ENCODE data around the gene TSEN2. TPM values are rescaled to one million over a fixed set of nuclear protein-coding genes. Genes with fewer than 3 reads are reported as not detected.
"Not testable (repeated sequence)": the region's sequence is repeated elsewhere in the genome, so short reads cannot be mapped to it uniquely, and the experiment has no call there.

The TSEN2 gene
- total and polyA plus RNA-seq, 12 donors, result 11.1 to 27.6 (median 20.5) TPM

DNA sequence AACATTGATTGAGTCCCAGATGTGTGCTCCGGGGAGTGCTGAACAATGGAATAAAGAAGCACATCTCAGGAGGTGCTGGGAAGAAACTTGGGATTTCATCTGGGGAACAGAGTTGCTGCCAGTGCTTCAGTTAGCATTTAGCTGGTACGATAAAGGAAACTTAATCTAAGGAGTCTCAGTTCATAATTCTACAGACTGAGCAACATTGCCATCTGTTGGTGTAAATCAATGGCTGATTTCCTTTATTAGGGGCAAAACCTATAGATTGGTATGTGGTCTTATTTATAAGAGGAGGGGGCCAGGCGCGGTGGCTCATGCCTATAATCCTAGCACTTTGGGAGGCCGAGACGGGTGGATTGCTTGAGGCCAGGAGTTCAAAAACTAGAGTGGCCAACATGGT, 52.1 kb downstream of the TSEN2 start:
- Histone ChIP-seq H3K36me3 (replicated peaks in 1 of 2) (peaks cover 0 to 18% of the 10 kb centered on the region in 2 donors), H3K27me3 (no peaks in the 10 kb centered on the region), H3K4me3 (no peak overlapping the region), H3K27ac (no peak overlapping the region), H3K4me1 (replicated peaks in 1 of 2) (no peaks in the 10 kb centered on the region), H3K9me3 (replicated peaks in 1 of 3) (no peaks in the 10 kb centered on the region)
- TF ChIP-seq, protein P1, sequence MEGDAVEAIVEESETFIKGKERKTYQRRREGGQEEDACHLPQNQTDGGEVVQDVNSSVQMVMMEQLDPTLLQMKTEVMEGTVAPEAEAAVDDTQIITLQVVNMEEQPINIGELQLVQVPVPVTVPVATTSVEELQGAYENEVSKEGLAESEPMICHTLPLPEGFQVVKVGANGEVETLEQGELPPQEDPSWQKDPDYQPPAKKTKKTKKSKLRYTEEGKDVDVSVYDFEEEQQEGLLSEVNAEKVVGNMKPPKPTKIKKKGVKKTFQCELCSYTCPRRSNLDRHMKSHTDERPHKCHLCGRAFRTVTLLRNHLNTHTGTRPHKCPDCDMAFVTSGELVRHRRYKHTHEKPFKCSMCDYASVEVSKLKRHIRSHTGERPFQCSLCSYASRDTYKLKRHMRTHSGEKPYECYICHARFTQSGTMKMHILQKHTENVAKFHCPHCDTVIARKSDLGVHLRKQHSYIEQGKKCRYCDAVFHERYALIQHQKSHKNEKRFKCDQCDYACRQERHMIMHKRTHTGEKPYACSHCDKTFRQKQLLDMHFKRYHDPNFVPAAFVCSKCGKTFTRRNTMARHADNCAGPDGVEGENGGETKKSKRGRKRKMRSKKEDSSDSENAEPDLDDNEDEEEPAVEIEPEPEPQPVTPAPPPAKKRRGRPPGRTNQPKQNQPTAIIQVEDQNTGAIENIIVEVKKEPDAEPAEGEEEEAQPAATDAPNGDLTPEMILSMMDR (IDR thresholded peaks at IDR 0.05), result peak; percentile 10 to 35 (median 24)
- TF ChIP-seq POLR2A (IDR thresholded peaks at IDR 0.05), result no peak
- WGBS, 4 donors, result 85 to 87% (median 87%) methylated on average over 6 of the region's 6 CpGs
- no peak for DNase-seq
- intact Hi-C loops (cut with DNase I), result no loop called here

GRCh38 chr3:12541625-12542024, 57.3 kb downstream of the TSEN2 start:
- Histone ChIP-seq H3K36me3 (replicated peaks in 1 of 2) (no peaks in the 10 kb centered on the region), H3K27ac (no peak overlapping the region), H3K4me3 (no peak overlapping the region), H3K27me3 (no peaks in the 10 kb centered on the region), H3K4me1 (replicated peaks in 1 of 2) (no peaks in the 10 kb centered on the region), H3K9me3 (replicated peaks in 1 of 3) (no peaks in the 10 kb centered on the region)
- DNase-seq, result no peak
- intact Hi-C loops (cut with DNase I), result no loop called here
- TF ChIP-seq, protein P1 (IDR thresholded peaks at IDR 0.05), result no peak
- TF ChIP-seq POLR2A (IDR thresholded peaks at IDR 0.05), result no peak
- 74 to 79% (median 77%) methylated on average over 8 of the region's 8 CpGs for WGBS, 4 donors

- H3K4me3 ChIP-seq; intact Hi-C loops (cut with DNase I): not testable (repeated sequence)
These were observed 59.2 kb downstream of the TSEN2 start for GRCh38 chr3:12543497-12543896.

DNA sequence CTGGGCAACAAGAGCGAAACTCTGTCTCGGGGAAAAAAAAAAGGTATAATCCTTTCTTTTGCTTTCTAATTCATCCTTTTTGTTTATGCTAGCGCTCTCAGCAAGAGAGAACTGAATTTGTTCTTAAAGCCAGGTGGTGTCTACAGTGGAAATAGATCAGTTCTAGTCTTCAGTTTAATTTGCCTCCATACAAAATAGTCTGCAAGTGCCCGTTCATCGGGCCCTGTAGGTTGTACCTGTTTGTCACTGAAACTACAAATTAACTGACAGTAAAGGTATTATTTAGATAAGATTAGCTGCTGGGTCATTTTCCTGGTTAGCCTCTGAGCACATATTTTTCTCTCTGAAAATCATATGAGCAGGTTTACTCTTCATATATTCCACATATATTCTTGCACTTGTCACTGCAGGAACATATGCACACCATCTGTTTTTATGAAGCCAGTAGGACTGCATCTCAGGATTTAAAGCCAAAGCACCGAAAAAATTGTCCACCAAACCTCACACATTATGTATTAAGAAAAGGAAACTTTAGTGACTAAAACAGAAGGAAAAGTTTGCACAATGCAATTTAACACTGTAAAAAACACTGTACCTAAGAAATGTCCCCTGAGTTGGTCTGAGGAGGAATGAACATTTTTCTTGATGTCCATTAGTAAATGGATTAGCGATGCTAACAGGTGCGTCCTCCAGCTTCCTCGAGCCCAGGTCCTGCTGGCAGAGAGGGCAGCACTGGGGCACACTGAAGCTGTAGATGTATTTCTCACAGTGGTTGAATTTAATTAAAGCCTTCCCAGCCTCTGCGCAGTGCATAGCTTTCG, 60.6 kb downstream of the TSEN2 start:
- intact Hi-C loops (cut with DNase I), result no loop called here
- no peaks in the 10 kb centered on the region for H3K27me3 ChIP-seq
- H3K36me3 ChIP-seq (replicated peaks in 1 of 2), result no peaks in the 10 kb centered on the region
- no peak overlapping the region for H3K27ac ChIP-seq
- TF ChIP-seq, protein P1 (IDR thresholded peaks at IDR 0.05), result no peak
- no peak for TF ChIP-seq POLR2A (IDR thresholded peaks at IDR 0.05)
- H3K9me3 ChIP-seq (replicated peaks in 1 of 3), result no peaks in the 10 kb centered on the region
- no peaks in the 10 kb centered on the region for H3K4me1 ChIP-seq (replicated peaks in 1 of 2)
- 65 to 76% (median 72%) methylated on average over 11 of the region's 11 CpGs for WGBS, 4 donors
- no peak for DNase-seq
- no peak overlapping the region for H3K4me3 ChIP-seq

More at GRCh38 chr3:12543497-12543896, 59.2 kb downstream of the TSEN2 start:
- H3K27ac ChIP-seq; H3K27me3 ChIP-seq; H3K4me1 ChIP-seq (replicated peaks in 1 of 2); H3K36me3 ChIP-seq (replicated peaks in 1 of 2); H3K9me3 ChIP-seq (replicated peaks in 1 of 3); DNase-seq: not testable (repeated sequence)
- WGBS, 4 donors, result 88 to 92% (median 89%) methylated on average over 12 of the region's 12 CpGs

GRCh38 chr3:12545473-12545791, 61.2 kb downstream of the TSEN2 start, which contains the start of gene MKRN2OS:
Gene MKRN2OS, minus strand, starts transcription at chr3:12545499. Its CDS starts 35 bp downstream, at chr3:12545464.
- Histone ChIP-seq H3K4me1 (replicated peaks in 1 of 2) (no peaks in the 10 kb centered on the region), H3K27me3 (no peaks in the 10 kb centered on the region), H3K36me3 (replicated peaks in 1 of 2) (no peaks in the 10 kb centered on the region), H3K27ac (no peak within 1 kb of the TSS), H3K4me3 (no peak within 1 kb of the TSS), H3K9me3 (replicated peaks in 1 of 3) (no peaks in the 10 kb centered on the region)
- DNase-seq, result no peak
- intact Hi-C loops (cut with DNase I), result no loop called here
- no peak for TF ChIP-seq POLR2A (IDR thresholded peaks at IDR 0.05)
- TF ChIP-seq, protein P1 (IDR thresholded peaks at IDR 0.05), result no peak
- 57 to 76% (median 58%) methylated on average over 2 to 4 of the region's 4 CpGs for WGBS, 4 donors
